Measurements from ENCODE around the gene ZNF618.

The ZNF618 gene

DNA sequence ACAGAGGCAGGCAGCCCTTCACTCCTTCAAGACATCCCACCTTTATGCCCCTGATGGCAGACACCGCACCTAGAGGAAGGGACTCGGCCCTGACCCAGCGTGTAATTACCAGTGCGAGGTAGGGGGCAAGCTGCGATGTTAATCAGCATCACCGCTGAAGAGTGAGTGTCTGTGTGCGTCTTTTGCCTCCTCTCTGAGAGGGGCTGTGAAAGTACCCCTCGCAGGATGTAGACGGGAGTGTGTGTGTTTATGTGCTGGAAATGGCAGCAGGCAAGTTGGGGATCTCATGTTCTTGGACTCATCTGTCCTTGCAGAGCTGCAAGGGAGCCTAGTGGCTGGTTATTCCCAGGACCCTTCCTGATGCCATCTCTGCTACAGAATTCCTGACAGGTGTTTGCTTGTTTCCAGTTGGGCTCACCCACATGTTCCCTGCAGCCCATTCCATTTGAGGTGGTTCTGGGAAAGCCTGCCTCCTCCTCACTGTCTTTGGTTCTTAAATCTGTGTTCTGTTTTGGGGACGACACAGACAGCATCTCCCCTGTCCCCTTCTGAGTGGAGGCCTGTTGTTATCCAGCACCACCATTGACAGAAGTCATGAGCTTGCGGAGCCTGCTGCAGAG is 70.5 kb downstream of the ZNF618 start:
- no peak overlapping the region for H3K27ac ChIP-seq
- POLR2A ChIA-PET (ENCODE audit: low non-redundant PET): no interaction called here
- DNase-seq (ENCODE audit: low spot score): no peak
- CTCF ChIA-PET: interaction anchor here (0.6 kb wide), 1 partner anchor 83 kb away, joined by 3 read pairs; no protein-coding TSS in a partner anchor
- TF ChIP-seq, protein P1, sequence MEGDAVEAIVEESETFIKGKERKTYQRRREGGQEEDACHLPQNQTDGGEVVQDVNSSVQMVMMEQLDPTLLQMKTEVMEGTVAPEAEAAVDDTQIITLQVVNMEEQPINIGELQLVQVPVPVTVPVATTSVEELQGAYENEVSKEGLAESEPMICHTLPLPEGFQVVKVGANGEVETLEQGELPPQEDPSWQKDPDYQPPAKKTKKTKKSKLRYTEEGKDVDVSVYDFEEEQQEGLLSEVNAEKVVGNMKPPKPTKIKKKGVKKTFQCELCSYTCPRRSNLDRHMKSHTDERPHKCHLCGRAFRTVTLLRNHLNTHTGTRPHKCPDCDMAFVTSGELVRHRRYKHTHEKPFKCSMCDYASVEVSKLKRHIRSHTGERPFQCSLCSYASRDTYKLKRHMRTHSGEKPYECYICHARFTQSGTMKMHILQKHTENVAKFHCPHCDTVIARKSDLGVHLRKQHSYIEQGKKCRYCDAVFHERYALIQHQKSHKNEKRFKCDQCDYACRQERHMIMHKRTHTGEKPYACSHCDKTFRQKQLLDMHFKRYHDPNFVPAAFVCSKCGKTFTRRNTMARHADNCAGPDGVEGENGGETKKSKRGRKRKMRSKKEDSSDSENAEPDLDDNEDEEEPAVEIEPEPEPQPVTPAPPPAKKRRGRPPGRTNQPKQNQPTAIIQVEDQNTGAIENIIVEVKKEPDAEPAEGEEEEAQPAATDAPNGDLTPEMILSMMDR (conservative IDR thresholded peaks at IDR 0.05; ENCODE audit: low read depth): no peak

DNA sequence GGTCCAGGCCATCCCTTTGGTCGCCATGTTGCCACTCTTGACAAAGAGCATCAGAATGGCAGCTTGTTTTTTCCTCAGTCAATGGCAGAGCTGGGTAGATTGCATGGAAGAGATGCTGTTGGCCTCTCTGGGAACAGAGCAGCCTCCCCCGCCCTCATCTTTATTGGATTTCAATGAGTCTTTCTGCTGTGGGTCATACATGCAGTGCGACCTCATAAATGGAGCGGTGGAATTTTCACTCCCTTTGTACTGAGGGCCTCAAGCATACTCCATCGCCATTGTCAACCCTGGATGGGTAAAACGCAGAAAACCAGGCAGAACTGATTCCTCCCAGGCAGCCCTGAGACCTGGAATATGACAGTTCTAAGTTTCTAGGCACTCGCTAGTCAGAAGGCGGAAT is 71.8 kb downstream of the ZNF618 start:
- POLR2A ChIA-PET (ENCODE audit: low non-redundant PET): no interaction called here
- TF ChIP-seq, protein P1 (conservative IDR thresholded peaks at IDR 0.05; ENCODE audit: low read depth): no peak
- H3K27ac ChIP-seq: no peak overlapping the region
- DNase-seq (ENCODE audit: low spot score): no peak
- CTCF ChIA-PET: no interaction called here

DNA sequence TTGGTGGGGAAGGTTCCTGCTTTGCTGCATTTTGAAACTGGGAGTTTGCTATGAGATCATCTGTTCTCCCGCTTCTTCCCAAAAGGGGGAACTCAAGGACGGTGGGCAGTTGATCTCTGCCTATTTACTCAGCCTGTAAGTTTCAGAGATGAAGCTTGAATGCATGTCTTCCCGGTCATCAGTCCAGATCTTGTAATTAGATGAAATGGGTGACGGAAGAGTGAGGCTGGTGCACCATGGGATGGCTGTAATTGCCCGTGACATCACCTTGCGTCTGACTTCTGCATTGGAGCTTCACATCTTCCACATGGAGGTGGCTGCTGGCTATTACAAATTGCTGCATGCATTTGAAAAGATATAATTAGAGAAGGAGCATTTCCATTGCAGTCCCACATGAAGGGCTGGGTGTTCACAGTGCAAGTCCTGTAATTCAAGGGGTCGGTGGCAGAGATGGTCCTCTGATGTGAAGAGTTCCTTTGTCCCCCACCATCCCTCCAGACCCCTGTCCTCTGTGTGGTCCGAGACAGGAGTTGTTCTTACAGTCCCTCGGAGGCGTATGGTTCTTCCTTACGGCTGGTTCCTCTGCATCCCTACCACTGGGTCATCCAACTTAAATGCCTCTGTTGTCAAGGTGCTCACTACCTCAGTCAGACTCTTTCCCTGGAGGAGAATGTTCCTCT is 72.9 kb downstream of the ZNF618 start:
- TF ChIP-seq, protein P1 (conservative IDR thresholded peaks at IDR 0.05; ENCODE audit: low read depth): no peak
- ChIA-PET POLR2A (ENCODE audit: low non-redundant PET) (no interaction called here), CTCF (no interaction called here)
- DNase-seq (ENCODE audit: low spot score): no peak
- no peak overlapping the region for H3K27ac ChIP-seq

DNA sequence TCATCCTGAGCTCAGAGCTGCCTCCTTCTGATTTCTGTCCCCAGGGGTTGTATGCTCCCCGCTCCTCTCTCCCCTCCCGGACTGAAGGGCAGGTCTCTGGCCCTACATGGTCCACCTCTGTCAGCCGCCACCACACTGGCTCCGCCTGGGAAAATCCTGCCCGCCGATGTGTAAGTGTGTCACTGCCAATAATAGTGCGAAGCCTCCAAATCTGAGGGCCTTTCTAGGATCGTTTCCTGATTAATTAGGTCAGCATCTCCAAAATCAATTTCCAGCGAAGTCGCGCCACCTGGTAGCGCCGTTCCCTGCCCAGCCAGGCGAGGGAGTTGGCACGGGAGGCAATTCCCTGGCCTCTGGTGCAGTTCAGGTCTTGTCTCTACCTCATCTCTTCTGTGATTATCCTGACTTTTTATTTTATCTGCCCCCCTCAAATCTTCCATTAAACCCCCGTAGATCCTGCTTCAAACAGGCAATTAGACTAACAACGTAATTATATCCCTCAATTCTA is 73.5 kb downstream of the ZNF618 start:
- CTCF ChIA-PET: no interaction called here

DNA sequence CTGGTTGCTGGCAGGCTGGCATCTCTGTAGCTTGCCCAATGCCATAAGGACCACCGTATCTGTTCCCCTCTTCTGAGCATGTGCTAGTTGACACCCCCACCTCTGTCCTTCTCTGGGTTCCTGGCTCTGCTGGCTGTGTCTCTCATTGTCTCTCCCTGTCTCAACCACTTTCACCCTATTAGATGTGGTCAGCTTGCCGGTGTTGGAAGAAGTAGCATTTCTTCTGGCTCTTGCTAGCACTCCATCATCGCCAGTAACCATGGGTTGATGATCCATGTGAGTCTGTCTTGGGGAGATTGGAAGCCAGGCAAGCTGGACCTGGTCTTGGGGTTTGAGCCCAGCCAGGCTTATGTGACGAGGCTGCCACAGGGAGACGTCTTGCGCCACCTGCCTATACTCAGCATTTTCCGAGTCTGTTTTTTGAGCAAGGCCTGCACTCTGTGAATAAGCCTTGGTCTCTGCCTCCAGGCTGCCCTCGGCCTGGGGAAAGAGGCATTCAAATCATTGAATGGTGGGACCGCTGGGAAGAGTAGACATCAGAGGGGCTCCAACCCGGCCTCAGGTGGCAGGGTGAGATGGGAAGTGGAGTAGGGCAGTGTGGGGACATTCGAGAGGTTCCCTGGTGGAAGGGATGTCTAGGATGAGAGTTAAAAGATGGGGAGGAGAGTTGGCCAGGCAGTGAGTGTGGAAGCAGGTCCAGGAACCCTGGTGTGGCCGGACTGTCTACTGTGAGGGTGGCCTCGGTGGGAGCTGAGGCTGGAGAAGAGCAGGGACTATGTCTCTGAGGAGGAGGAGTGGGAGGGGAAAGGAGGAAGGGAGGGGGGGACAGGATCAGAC is 74.3 kb downstream of the ZNF618 start:
- DNase-seq (ENCODE audit: low spot score): no peak
- POLR2A ChIA-PET (ENCODE audit: low non-redundant PET): no interaction called here
- no peak overlapping the region for H3K27ac ChIP-seq
- CTCF ChIA-PET: no interaction called here
- TF ChIP-seq, protein P1 (conservative IDR thresholded peaks at IDR 0.05; ENCODE audit: low read depth): no peak

More for the DNA sequence above, 73.5 kb downstream of the ZNF618 start:
- no peak for DNase-seq (ENCODE audit: low spot score)
- POLR2A ChIA-PET (ENCODE audit: low non-redundant PET): no interaction called here
- no peak overlapping the region for H3K27ac ChIP-seq
- TF ChIP-seq, protein P1 (conservative IDR thresholded peaks at IDR 0.05; ENCODE audit: low read depth): no peak

DNA sequence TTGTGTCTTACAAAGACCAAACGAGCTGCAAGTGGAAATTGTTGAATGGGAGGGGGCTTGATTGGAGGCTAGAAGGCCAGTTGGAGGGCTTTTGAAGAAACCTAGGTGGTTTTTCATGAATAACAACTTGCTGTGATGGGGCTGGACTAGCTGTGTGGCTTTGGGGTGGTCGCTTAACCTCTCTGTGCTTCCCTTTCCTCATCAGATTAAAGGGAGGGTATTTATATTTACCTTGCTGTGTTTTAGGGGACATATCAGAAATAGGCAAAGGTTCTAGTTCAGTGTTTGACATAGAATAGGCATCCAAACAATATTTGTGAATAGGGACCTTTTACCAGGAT is 74.9 kb downstream of the ZNF618 start:
- H3K27ac ChIP-seq: no peak overlapping the region
- ChIA-PET CTCF (no interaction called here), POLR2A (ENCODE audit: low non-redundant PET) (no interaction called here)
- TF ChIP-seq, protein P1 (conservative IDR thresholded peaks at IDR 0.05; ENCODE audit: low read depth): no peak
- no peak for DNase-seq (ENCODE audit: low spot score)
